Fibroblast of peridontal ligament (primary cell): ENCODE results near the gene RGP1.

Source experiments
- DNase-seq: peaks from one replicate; pipeline ENCODE4 v3.0.0-alpha.2; 2010; ENCODE audit errors: extremely low read depth

The RGP1 gene

GRCh38 chr9:35723426-35723825, 25.7 kb upstream of the RGP1 start:
- no peak for DNase-seq

- DNase-seq, result no peak
Observed at GRCh38 chr9:35723908-35724307, 25.2 kb upstream of the RGP1 start.

GRCh38 chr9:35725362-35725761, 23.7 kb upstream of the RGP1 start:
- DNase-seq, result no peak

DNA sequence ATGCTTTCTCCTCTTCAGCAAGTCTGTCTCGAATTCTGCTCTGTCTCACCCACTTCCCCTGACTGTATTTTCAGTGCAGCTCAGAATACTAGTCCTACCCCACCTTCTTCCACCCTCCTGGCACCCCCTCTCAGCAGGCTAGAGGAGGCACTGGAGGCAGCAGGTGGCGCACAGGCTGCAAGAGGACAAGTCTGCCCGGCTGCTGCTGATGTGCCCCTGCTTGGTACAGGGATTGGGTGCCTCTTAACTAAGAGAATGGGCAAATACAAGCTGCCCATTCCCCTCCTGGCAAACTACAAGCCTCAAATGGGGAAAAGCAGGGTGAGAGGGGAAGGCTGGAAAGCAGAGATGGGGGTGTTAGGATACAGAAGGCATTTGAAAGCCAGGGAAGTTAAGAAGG, 22.2 kb upstream of the RGP1 start:
- peak; percentile 60 for DNase-seq

DNA sequence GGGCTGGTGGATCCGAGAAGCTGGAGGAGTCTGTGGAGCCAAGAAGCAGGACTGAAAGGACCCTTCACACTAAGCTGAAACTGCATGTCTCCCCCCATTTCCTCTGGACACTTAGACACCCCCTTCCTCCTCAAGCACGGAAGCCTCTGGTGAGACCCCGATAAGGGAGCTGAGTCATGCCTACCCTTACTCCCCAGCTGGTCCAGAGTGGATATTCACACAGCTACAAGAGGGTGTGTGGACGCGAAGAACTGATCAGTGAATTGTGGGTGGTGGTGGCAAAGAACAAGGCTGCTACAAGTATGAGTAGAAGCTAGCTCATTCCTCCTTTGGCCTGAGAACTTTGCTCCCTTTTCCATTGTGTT, 21.4 kb upstream of the RGP1 start:
- DNase-seq, result peak; percentile 7

- peak; percentile 91 for DNase-seq
Observed at GRCh38 chr9:35728041-35728971, 20.8 kb upstream of the RGP1 start.

- DNase-seq, result peak; percentile 31
Observed at GRCh38 chr9:35729101-35729500, 20.0 kb upstream of the RGP1 start.

- DNase-seq, result peak; percentile 86
Observed at GRCh38 chr9:35729700-35730485, 19.2 kb upstream of the RGP1 start.

GRCh38 chr9:35730486-35730854, 18.6 kb upstream of the RGP1 start:
- peak; percentile 10 for DNase-seq

- DNase-seq, result peak; percentile 43
Observed at GRCh38 chr9:35731415-35732184, 17.5 kb upstream of the RGP1 start.

GRCh38 chr9:35732185-35732799, 16.8 kb upstream of the RGP1 start, which contains the start of the genes CREB3 and TLN1:
Gene CREB3 (plus strand): TSS chr9:35732666. CDS start chr9:35732773, 107 bp downstream.
Gene TLN1 (minus strand): TSS chr9:35732195. CDS start chr9:35725694, 6,501 bp downstream.
- peak; percentile 99 for DNase-seq

- DNase-seq, result peak; percentile 54
Observed at GRCh38 chr9:35732800-35733541, 16.1 kb upstream of the RGP1 start.

DNA sequence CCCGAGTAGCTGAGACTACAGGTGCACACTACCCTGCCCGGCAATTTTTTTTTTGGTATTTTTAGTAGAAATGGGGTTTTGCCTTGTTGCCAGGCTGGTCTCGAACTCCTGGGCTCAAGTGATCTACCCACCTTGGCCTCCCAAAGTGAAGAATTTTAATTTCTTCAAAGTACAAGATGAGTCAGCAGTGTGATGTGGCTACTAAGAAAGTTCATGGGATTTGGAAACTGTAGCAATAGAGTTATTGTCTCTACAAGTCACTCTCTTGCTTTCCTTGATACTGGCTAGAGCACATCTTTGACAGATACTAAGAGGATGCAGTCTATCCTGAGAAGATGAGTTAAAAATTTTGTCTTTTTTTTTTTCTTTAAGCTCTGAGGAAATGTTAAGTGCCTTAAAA, 15.0 kb upstream of the RGP1 start:
- no peak for DNase-seq

GRCh38 chr9:35736201-35736633, 12.9 kb upstream of the RGP1 start:
- DNase-seq, result peak; percentile 74

DNA sequence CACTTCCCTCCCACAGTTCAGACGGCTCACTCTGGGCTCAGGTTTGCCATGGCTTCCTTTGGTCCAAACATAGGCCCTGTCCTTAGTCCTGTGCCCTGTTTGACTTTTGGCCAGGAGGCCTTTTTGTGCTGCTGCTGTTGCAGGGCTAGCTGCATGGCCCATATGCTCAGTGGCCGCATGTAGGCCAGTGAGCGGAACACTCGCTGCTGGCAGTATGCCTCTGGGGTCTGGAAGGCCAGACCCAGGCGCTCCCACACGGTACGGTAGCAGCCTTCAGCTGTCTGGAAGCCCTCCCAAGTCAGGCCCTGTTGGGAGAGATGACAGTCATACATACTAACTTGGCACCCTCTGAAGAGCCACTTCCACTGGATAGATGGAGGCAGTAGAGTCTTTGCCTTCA, 11.9 kb upstream of the RGP1 start:
- DNase-seq, result no peak

DNA sequence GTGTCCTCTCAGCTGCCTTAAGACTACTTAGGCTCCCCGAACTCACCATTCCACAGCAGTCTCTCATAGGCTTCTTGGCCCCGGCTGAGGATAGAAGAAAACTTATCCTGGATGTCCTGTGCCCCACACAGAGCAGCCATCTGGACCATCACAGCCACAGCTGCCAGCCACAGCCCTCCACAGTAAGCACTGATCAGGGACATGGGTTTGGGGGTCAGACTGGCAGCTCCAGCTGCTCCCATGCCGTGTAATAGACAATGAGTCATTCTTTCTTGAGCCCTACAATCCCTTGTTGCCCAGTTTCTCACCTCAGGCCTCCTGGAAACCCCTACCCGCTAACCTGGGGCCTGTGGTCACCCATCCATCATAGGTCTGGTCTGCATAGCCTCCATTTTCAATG, 10.9 kb upstream of the RGP1 start:
- no peak for DNase-seq

DNA sequence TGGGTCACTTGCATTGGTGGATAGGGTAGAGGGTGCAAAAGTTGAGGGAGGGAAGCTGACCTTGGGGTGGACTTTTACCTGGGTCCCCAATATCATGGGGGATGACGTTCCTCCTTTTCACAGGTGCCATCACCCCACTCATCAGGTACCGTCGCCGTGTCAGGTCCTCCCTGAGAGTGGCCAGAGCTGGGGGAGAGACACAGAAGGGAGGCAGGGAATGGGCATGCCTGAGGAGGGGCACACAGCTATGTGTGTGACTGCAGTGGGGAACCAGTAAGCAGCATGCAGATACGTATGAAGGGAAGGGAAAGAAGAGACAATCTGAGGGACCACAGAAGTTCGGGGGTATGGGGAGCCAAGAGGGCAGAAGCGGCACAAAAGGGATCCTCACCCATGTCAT, 10.2 kb upstream of the RGP1 start:
- no peak for DNase-seq

- DNase-seq, result no peak
Observed at GRCh38 chr9:35740243-35740642, 8.8 kb upstream of the RGP1 start.

DNA sequence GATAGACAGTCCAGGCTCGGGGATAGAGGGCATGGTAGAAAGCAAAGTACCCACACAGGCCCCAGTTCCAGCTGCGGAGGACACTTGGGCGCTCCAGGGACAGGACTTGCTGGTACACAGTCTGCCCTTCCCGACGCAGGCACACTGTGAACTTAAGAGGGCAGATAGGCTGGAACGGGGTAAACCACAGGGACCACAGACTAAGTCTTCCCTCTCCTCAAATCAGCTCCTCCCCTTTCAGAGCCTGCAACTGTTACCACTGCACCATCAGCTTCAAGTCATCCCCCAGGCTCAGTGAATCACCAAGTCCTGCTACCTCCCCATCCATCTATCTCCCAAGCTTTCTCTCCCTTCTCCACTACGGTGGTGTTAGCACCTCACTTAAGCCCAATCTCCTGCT, 7.3 kb upstream of the RGP1 start:
- DNase-seq, result no peak

DNA sequence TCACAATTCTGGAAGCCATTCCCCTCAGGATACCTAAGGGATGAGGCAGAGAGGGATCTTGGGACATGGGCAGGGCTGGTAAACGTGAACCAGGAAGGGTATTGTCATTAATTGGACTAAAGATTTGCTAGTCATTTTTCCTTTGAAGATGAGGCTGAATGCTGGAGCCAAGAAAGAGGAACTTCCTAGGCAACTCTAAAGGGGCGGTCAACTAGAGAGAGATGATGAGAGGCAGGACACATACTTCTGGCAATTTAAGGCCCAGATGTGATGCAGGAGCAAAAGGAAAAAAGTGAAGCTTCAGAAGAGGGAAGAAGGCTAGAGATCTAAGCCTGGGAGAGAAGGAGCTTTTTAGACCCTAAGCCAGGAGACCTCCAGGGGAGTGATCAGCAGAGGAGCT, 5.6 kb upstream of the RGP1 start:
- no peak for DNase-seq
